Ishikawa (cell line): ENCODE measurements around the gene KRT82.

Experiments used
- CEBPB ChIP-seq: IDR thresholded peaks from 2 replicates; pipeline ENCODE4 v1.6.1; 2012
- CREB1 ChIP-seq: IDR thresholded peaks from 2 replicates; pipeline ENCODE4 v1.6.1; 2012; ENCODE audit warnings: low read depth
- EP300 ChIP-seq: IDR thresholded peaks from 2 replicates; pipeline ENCODE4 v1.6.1; 2012; ENCODE audit warnings: borderline replicate concordance
- MAX ChIP-seq: IDR thresholded peaks from 2 replicates; pipeline ENCODE4 v1.6.1; 2012
- NFIC ChIP-seq: IDR thresholded peaks from 2 replicates; pipeline ENCODE4 v1.6.1; 2012
- RAD21 ChIP-seq: IDR thresholded peaks from 2 replicates; pipeline ENCODE4 v1.6.1; 2012; ENCODE audit warnings: low read depth
- TAF1 ChIP-seq: IDR thresholded peaks from 2 replicates; pipeline ENCODE4 v1.6.1; 2012; ENCODE audit warnings: low read depth, mild to moderate bottlenecking
- TCF12 ChIP-seq: IDR thresholded peaks from 2 replicates; pipeline ENCODE4 v1.6.1; 2012; ENCODE audit warnings: low read depth
- TEAD4 ChIP-seq: IDR thresholded peaks from 2 replicates; pipeline ENCODE4 v1.6.1; 2012
- YY1 ChIP-seq: IDR thresholded peaks from 2 replicates; pipeline ENCODE4 v1.6.1; 2012; ENCODE audit warnings: low read depth
- ZBTB7A ChIP-seq: IDR thresholded peaks from 2 replicates; pipeline ENCODE4 v1.6.1; 2012; ENCODE audit warnings: low read depth
- TF ChIP-seq, protein P1 (sequence below): IDR thresholded peaks from 2 replicates; pipeline ENCODE4 v1.6.1; 2012; ENCODE audit warnings: low read depth, mild to moderate bottlenecking

GRCh38 chr12:52396656-52397055 is 9.5 kb downstream of the KRT82 start:
- TF ChIP-seq RAD21 = no peak
- TF ChIP-seq CEBPB = no peak
- no peak for TF ChIP-seq NFIC
- TF ChIP-seq MAX = no peak
- TF ChIP-seq CREB1 = no peak
- TF ChIP-seq TAF1 = no peak
- TF ChIP-seq YY1 = no peak
- no peak for TF ChIP-seq TCF12
- no peak for TF ChIP-seq TEAD4
- no peak for TF ChIP-seq EP300
- no peak for TF ChIP-seq ZBTB7A
- TF ChIP-seq, protein P1, sequence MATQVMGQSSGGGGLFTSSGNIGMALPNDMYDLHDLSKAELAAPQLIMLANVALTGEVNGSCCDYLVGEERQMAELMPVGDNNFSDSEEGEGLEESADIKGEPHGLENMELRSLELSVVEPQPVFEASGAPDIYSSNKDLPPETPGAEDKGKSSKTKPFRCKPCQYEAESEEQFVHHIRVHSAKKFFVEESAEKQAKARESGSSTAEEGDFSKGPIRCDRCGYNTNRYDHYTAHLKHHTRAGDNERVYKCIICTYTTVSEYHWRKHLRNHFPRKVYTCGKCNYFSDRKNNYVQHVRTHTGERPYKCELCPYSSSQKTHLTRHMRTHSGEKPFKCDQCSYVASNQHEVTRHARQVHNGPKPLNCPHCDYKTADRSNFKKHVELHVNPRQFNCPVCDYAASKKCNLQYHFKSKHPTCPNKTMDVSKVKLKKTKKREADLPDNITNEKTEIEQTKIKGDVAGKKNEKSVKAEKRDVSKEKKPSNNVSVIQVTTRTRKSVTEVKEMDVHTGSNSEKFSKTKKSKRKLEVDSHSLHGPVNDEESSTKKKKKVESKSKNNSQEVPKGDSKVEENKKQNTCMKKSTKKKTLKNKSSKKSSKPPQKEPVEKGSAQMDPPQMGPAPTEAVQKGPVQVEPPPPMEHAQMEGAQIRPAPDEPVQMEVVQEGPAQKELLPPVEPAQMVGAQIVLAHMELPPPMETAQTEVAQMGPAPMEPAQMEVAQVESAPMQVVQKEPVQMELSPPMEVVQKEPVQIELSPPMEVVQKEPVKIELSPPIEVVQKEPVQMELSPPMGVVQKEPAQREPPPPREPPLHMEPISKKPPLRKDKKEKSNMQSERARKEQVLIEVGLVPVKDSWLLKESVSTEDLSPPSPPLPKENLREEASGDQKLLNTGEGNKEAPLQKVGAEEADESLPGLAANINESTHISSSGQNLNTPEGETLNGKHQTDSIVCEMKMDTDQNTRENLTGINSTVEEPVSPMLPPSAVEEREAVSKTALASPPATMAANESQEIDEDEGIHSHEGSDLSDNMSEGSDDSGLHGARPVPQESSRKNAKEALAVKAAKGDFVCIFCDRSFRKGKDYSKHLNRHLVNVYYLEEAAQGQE = no peak
